HepG2 (cell line): ENCODE measurements around the gene NGEF. TPM values are rescaled to one million over a fixed set of nuclear protein-coding genes. Genes with fewer than 3 reads are reported as not detected.

Experiments used
- ATAC-seq: fragments of 200-7000 bp; cut with Tn5 transposase; 3 replicates; pipeline ENCODE4 v1.9.1; 2020; ENCODE audit warnings: mild to moderate bottlenecking, moderate library complexity
- BruUV-seq: library from RNA; stranded (reverse); fragments of 400-500 nt; replicated peaks from 2 replicates; lab custom pipeline; 2021; lab: Mats Ljungman, UMichigan
- CTCF ChIA-PET: fragments of 300-600 bp; formaldehyde crosslinking; extraction: SDS; loops from one replicate; lab custom pipeline; 2021; ENCODE audit warnings: low total read pairs, inconsistent platforms, low intra/inter-chr PET ratio; lab: Yijun Ruan, JAX
- POLR2A ChIA-PET: fragments of 350-600 bp; sonication (Branson Sonifier 250); formaldehyde crosslinking; loops from one replicate; lab custom pipeline; 2020; ENCODE audit warnings: antibody characterized with exemption, inconsistent platforms; lab: Yijun Ruan, JAX
- DNase-seq: peaks from one replicate; pipeline ENCODE4 v3.0.0-alpha.2; 2015; ENCODE audit warnings: low spot score
- FAIRE-seq: peaks from 3 replicates; lab custom pipeline; 2011; peaks lifted over from hg19 to GRCh38; lab: Jason Lieb, UNC
- H2AFZ ChIP-seq: one replicate; pipeline ENCODE4 v1.6.1; 2011; ENCODE audit warnings: low read length, inconsistent platforms
- H3K27ac ChIP-seq: fragments of 300-600 bp; 3 replicates; pipeline ENCODE4 v1.8.0; 2011; ENCODE audit warnings: mixed run types, mild to moderate bottlenecking, mixed read lengths, low read length, inconsistent platforms; ENCODE audit not compliant: insufficient read depth; ENCODE audit errors: extremely low read length
- H3K27me3 ChIP-seq, 2 experiments: fragments of 200-600 bp in 1 of 2; 2 replicates in 1 of 2; 3 replicates in 1 of 2; pipeline versions ENCODE4 v1.6.0 to v1.8.0; 2011; ENCODE audit warnings: low read length in 2 of 2, mild to moderate bottlenecking in 2 of 2, moderate library complexity in 2 of 2, inconsistent platforms in 1 of 2; ENCODE audit not compliant: insufficient read depth in 2 of 2, control insufficient read depth in 1 of 2
- H3K36me3 ChIP-seq, 2 experiments: fragments of 200-600 bp in 1 of 2; replicated peaks in 1 of 2; 2 replicates in 1 of 2; 3 replicates in 1 of 2; pipeline versions ENCODE4 v1.5.1 to v1.8.0; 2011; ENCODE audit warnings: low read length in 2 of 2, inconsistent platforms in 1 of 2; ENCODE audit not compliant: insufficient read depth in 2 of 2, control insufficient read depth in 1 of 2
- H3K4me1 ChIP-seq: 2 replicates; pipeline ENCODE4 v1.5.1; 2012; ENCODE audit warnings: low read length, inconsistent platforms; ENCODE audit not compliant: insufficient read depth
- H3K4me2 ChIP-seq: 2 replicates; pipeline ENCODE4 v1.6.0; 2011; ENCODE audit warnings: low read depth, low read length, inconsistent platforms
- H3K4me3 ChIP-seq, 3 experiments: fragments of 200-600 bp in 1 of 3; sonication (generic), shearing (Covaris generic) in 1 of 3; replicated peaks in 1 of 3; 2 replicates each; pipeline ENCODE4 v1.5.1; 2011 to 2016; ENCODE audit warnings: low read length in 3 of 3, inconsistent platforms in 2 of 3, low read depth in 2 of 3, mild to moderate bottlenecking in 2 of 3, control low read depth in 1 of 3, mixed read lengths in 1 of 3; ENCODE audit not compliant: insufficient read depth in 1 of 3
- H3K79me2 ChIP-seq: one replicate; pipeline ENCODE4 v1.6.1; 2011; ENCODE audit warnings: low read length, inconsistent platforms; ENCODE audit not compliant: insufficient read depth
- H3K9ac ChIP-seq: 2 replicates; pipeline ENCODE4 v1.6.0; 2011; ENCODE audit warnings: mild to moderate bottlenecking, low read depth, low read length, inconsistent platforms; ENCODE audit not compliant: insufficient read depth
- H3K9me3 ChIP-seq: 2 replicates; pipeline ENCODE4 v1.5.1; 2012; ENCODE audit warnings: mild to moderate bottlenecking, low read length
- H4K20me1 ChIP-seq: 2 replicates; pipeline ENCODE4 v1.6.0; 2011; ENCODE audit warnings: inconsistent platforms, mild to moderate bottlenecking, low read length, moderate library complexity; ENCODE audit not compliant: insufficient read depth
- KAT7 ChIP-seq: IDR thresholded peaks from 2 replicates; pipeline ENCODE4 v1.6.1; 2018; ENCODE audit warnings: borderline replicate concordance, missing compliant biosample characterization
- KLF13 ChIP-seq: sonication (generic); formaldehyde crosslinking; IDR thresholded peaks from 2 replicates; pipeline ENCODE4 v1.4.0; 2020; ENCODE audit warnings: mild to moderate bottlenecking, missing genetic modification reagents
- NFYB ChIP-seq: sonication (generic); formaldehyde crosslinking; IDR thresholded peaks from 2 replicates; pipeline ENCODE4 v1.4.0; 2020; ENCODE audit warnings: missing genetic modification reagents
- RBFOX2 ChIP-seq: fragments of 200-400 bp; formaldehyde crosslinking; IDR thresholded peaks from 2 replicates; pipeline ENCODE4 v1.6.1; 2017; ENCODE audit warnings: low read depth, mild to moderate bottlenecking, low read length
- SALL1 ChIP-seq: sonication (generic); formaldehyde crosslinking; IDR thresholded peaks from 2 replicates; pipeline ENCODE4 v1.8.0; 2022; ENCODE audit warnings: mild to moderate bottlenecking, missing genetic modification reagents
- STAG1 ChIP-seq: sonication (generic); formaldehyde crosslinking; IDR thresholded peaks from 2 replicates; pipeline ENCODE4 v1.4.0; 2020; ENCODE audit warnings: missing genetic modification reagents
- ZMYM4 ChIP-seq: sonication (generic); formaldehyde crosslinking; IDR thresholded peaks from 2 replicates; pipeline ENCODE4 v1.8.1; 2023; ENCODE audit warnings: mild to moderate bottlenecking, missing genetic modification reagents
- ZNF17 ChIP-seq: sonication (generic); formaldehyde crosslinking; IDR thresholded peaks from 2 replicates; pipeline ENCODE4 v1.5.0; 2020; ENCODE audit warnings: mild to moderate bottlenecking, missing genetic modification reagents
- ZNF253 ChIP-seq: sonication (generic); formaldehyde crosslinking; IDR thresholded peaks from 2 replicates; pipeline ENCODE4 v1.8.0; 2022; ENCODE audit warnings: mild to moderate bottlenecking, missing genetic modification reagents, borderline replicate concordance
- ZNF431 ChIP-seq: sonication (generic); formaldehyde crosslinking; IDR thresholded peaks from 2 replicates; pipeline ENCODE4 v1.9.0; 2022; ENCODE audit warnings: missing genetic modification reagents, low read depth, mild to moderate bottlenecking, borderline replicate concordance
- ZNF446 ChIP-seq: sonication (generic); formaldehyde crosslinking; IDR thresholded peaks from 2 replicates; pipeline ENCODE4 v1.5.0; 2020; ENCODE audit warnings: mild to moderate bottlenecking, missing genetic modification reagents
- ZNF614 ChIP-seq: IDR thresholded peaks from 2 replicates; pipeline ENCODE4 v1.6.1; 2018; ENCODE audit warnings: missing biosample characterization, missing genetic modification reagents, inconsistent platforms, borderline replicate concordance
- ZNF703 ChIP-seq: sonication (generic); formaldehyde crosslinking; IDR thresholded peaks from 2 replicates; pipeline ENCODE4 v1.5.1; 2020; ENCODE audit warnings: missing genetic modification reagents, mild to moderate bottlenecking, moderate library complexity, borderline replicate concordance
- ZNF878 ChIP-seq: sonication (generic); formaldehyde crosslinking; IDR thresholded peaks from 2 replicates; pipeline ENCODE4 v1.8.1; 2023; ENCODE audit warnings: mild to moderate bottlenecking, missing genetic modification reagents, moderate library complexity
- ZSCAN21 ChIP-seq: sonication (generic); formaldehyde crosslinking; IDR thresholded peaks from 2 replicates; pipeline ENCODE4 v1.8.0; 2022; ENCODE audit warnings: mild to moderate bottlenecking, missing genetic modification reagents, moderate library complexity, borderline replicate concordance
- ZSCAN31 ChIP-seq: sonication (generic); formaldehyde crosslinking; IDR thresholded peaks from 2 replicates; pipeline ENCODE4 v1.5.0; 2020; ENCODE audit warnings: low read depth, mild to moderate bottlenecking, missing genetic modification reagents
- WGBS: methylation state at CpG from one replicate; pipeline ENCODE4 v1.1.6; 2017; ENCODE audit warnings: low lambda C conversion rate; 5-methylcytosine and 5-hydroxymethylcytosine counted together
- in situ Hi-C: cut with HindIII; loops from 2 replicates; pipeline ENCODE4 v1.10.0; 2017; ENCODE audit warnings: low pct_unique_long_range_greater_than_20kb; ENCODE audit not compliant: extremely low pct_ligation_motif_present
- intact Hi-C: fragments of 100-400 bp; cut with micrococcal nuclease; formaldehyde crosslinking; loops from one replicate; pipeline ENCODE4 v1.10.0; 2022; ENCODE audit not compliant: unreplicated experiment
- polyA plus RNA-seq, 8 experiments: library from polyadenylated mRNA; depleted of rRNA in 3 of 8; stranded (reverse) in 7 of 8; unstranded in 1 of 8; fragments of >200 nt; fragmentation: Illumina TruSeq in 4 of 8; extraction: Trizol in 4 of 8; gene quantifications; 2 replicates each; pipeline versions ENCODE4 v1.2.1 to v1.2.3, GENCODE V29; 2011 to 2016; ENCODE audit warnings: low read depth in 4 of 8, missing spikeins in 1 of 8, mixed read lengths in 1 of 8; ENCODE audit not compliant: insufficient read depth in 1 of 8
- total RNA-seq, 5 experiments: library from RNA; depleted of rRNA; stranded (reverse); fragments of >200 nt; fragmentation: Illumina TruSeq; extraction: Trizol; gene quantifications; 2 replicates each; pipeline ENCODE4 v1.2.3, GENCODE V29; 2016; ENCODE audit warnings: low read depth in 1 of 5
- TF ChIP-seq, protein P1 (sequence below): sonication (generic); formaldehyde crosslinking; IDR thresholded peaks from 2 replicates; pipeline ENCODE4 v1.4.0; 2020; ENCODE audit warnings: missing genetic modification reagents
- TF ChIP-seq, protein P2 (sequence below): sonication (generic); formaldehyde crosslinking; IDR thresholded peaks from 2 replicates; pipeline ENCODE4 v1.4.0; 2020; ENCODE audit warnings: missing genetic modification reagents
- TF ChIP-seq, protein P3 (sequence below): IDR thresholded peaks from 2 replicates; pipeline ENCODE4 v1.6.1; 2016; ENCODE audit warnings: missing genetic modification reagents, missing compliant biosample characterization

NGEF gene
- total and polyA plus RNA-seq, 2 of the 13 experiments (the other 11 are each of a cell fraction or from before 2014, with no cell fraction given): 14.4 to 36.9 TPM

DNA sequence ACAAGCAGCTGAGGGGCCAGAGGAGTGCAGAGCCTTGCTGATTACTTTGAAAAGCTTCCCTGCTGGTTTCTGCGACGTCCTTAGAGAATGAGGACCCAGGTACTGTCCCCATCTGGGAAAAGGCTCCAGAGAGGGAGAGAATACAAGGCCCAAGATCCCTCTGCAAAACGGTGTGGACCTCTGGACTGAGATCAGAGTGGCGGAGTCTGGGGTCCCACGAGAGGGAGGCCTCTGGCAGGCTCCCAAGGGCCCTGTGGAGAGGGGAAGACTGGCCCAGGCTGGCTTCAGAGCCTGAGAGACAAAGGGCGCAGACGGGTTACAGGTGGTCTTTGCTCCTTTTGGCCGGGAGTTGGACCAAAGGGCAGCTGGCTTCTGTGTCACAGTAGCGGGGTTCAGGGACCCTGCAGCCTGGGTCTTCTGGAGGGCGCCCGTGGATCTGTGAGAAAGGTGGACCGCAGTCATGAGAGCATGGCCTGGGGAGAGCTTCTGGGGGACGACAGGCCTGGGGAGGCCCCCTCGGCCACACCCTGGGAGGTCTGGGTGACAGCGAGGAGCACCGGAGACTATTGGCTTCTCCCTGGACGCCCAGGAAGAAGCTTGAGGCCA lies 142.2 kb downstream of the NGEF start:
- 65% methylated on average over 13 of the region's 17 CpGs for WGBS
- BruUV-seq: no TSS peak
- ATAC-seq (peak; percentile 4), FAIRE-seq (no peak), DNase-seq (no peak)
- Histone ChIP-seq H3K36me3 (peaks cover 0 to 5% of the 10 kb centered on the region in 2 experiments; a peak in 2 of 5 replicates), H3K4me3 (peak overlapping the region; percentile 51 to 72 (median 57)), H4K20me1 (no peaks in the 10 kb centered on the region), H3K79me2 (peaks cover 54% of the 10 kb centered on the region), H2AFZ (no peak overlapping the region), H3K27me3 (no peaks in the 10 kb centered on the region), H3K9ac (peak overlapping the region; percentile 92), H3K4me2 (peak overlapping the region; percentile 79), H3K9me3 (no peaks in the 10 kb centered on the region), H3K4me1 (peaks cover 75% of the 10 kb centered on the region), H3K27ac (peak overlapping the region; percentile 94)
- intact Hi-C loops: no loop called here
- ChIA-PET POLR2A (interaction anchor here (1.3 to 8.6 kb wide), 3 partner anchors 13 to 190 kb away, joined by 3 to 297 read pairs (median 4); partner anchors contain the start of genes INPP5D and NGEF), CTCF (interaction anchor here (2.8 kb wide), 1 partner anchor 18 kb away, joined by 9 read pairs; no protein-coding TSS in a partner anchor)
- in situ Hi-C loops: no loop called here
- no peak for TF ChIP-seq ZMYM4 (CRISPR knock-in tag)
- TF ChIP-seq ZNF446 (CRISPR knock-in tag): no peak
- TF ChIP-seq, protein P1, sequence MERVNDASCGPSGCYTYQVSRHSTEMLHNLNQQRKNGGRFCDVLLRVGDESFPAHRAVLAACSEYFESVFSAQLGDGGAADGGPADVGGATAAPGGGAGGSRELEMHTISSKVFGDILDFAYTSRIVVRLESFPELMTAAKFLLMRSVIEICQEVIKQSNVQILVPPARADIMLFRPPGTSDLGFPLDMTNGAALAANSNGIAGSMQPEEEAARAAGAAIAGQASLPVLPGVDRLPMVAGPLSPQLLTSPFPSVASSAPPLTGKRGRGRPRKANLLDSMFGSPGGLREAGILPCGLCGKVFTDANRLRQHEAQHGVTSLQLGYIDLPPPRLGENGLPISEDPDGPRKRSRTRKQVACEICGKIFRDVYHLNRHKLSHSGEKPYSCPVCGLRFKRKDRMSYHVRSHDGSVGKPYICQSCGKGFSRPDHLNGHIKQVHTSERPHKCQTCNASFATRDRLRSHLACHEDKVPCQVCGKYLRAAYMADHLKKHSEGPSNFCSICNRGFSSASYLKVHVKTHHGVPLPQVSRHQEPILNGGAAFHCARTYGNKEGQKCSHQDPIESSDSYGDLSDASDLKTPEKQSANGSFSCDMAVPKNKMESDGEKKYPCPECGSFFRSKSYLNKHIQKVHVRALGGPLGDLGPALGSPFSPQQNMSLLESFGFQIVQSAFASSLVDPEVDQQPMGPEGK (CRISPR knock-in tag): peak; percentile 8; the same call in 1 of the 2 replicates
- peak; percentile 32 for TF ChIP-seq SALL1
- TF ChIP-seq, protein P2, sequence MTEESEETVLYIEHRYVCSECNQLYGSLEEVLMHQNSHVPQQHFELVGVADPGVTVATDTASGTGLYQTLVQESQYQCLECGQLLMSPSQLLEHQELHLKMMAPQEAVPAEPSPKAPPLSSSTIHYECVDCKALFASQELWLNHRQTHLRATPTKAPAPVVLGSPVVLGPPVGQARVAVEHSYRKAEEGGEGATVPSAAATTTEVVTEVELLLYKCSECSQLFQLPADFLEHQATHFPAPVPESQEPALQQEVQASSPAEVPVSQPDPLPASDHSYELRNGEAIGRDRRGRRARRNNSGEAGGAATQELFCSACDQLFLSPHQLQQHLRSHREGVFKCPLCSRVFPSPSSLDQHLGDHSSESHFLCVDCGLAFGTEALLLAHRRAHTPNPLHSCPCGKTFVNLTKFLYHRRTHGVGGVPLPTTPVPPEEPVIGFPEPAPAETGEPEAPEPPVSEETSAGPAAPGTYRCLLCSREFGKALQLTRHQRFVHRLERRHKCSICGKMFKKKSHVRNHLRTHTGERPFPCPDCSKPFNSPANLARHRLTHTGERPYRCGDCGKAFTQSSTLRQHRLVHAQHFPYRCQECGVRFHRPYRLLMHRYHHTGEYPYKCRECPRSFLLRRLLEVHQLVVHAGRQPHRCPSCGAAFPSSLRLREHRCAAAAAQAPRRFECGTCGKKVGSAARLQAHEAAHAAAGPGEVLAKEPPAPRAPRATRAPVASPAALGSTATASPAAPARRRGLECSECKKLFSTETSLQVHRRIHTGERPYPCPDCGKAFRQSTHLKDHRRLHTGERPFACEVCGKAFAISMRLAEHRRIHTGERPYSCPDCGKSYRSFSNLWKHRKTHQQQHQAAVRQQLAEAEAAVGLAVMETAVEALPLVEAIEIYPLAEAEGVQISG (CRISPR knock-in tag): peak; percentile 32; the same call in 1 of the 2 replicates
- TF ChIP-seq KLF13: peak; percentile 13; the same call in 1 of the 2 replicates
- TF ChIP-seq ZSCAN21 (CRISPR knock-in tag): 0 out of 2 replicates have a peak, but pooled peaks have one; percentile 6
- 0 out of 2 replicates have a peak, but pooled peaks have one; percentile 23 for TF ChIP-seq KAT7 (CRISPR knock-in tag)
- TF ChIP-seq NFYB (CRISPR knock-in tag): 0 out of 2 replicates have a peak, but pooled peaks have one; percentile 5
- no peak; the same call in 1 of the 2 replicates for TF ChIP-seq ZNF878 (CRISPR knock-in tag)
- no peak for TF ChIP-seq STAG1
- TF ChIP-seq ZNF17: no peak
- TF ChIP-seq ZNF614 (CRISPR knock-in tag): no peak
- TF ChIP-seq, protein P3, sequence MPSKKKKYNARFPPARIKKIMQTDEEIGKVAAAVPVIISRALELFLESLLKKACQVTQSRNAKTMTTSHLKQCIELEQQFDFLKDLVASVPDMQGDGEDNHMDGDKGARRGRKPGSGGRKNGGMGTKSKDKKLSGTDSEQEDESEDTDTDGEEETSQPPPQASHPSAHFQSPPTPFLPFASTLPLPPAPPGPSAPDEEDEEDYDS: peak; percentile 9; the same call in 1 of the 2 replicates
- TF ChIP-seq RBFOX2: peak; percentile 6; the same call in 1 of the 2 replicates
- TF ChIP-seq ZNF703 (CRISPR knock-in tag): no peak
- no peak for TF ChIP-seq ZNF431 (CRISPR knock-in tag)
- TF ChIP-seq ZSCAN31 (CRISPR knock-in tag): peak; percentile 67; the same call in 1 of the 2 replicates
- TF ChIP-seq ZNF253 (CRISPR knock-in tag): no peak
